DND-41 (cell line): ENCODE measurements around the gene FNDC10.

Experiments
- EZH2 ChIP-seq: IDR thresholded peaks from 3 replicates; pipeline ENCODE4 v1.6.1; 2012; ENCODE audit warnings: borderline replicate concordance, low read depth, mild to moderate bottlenecking, moderate library complexity, low read length, inconsistent platforms; ENCODE audit not compliant: severe bottlenecking
- TF ChIP-seq, protein P1 (sequence below): IDR thresholded peaks from 2 replicates; pipeline ENCODE4 v1.5.1; 2012; ENCODE audit warnings: borderline replicate concordance, low read length, moderate library complexity, mild to moderate bottlenecking; ENCODE audit not compliant: poor library complexity, severe bottlenecking; ENCODE audit errors: extremely low read depth

DNA sequence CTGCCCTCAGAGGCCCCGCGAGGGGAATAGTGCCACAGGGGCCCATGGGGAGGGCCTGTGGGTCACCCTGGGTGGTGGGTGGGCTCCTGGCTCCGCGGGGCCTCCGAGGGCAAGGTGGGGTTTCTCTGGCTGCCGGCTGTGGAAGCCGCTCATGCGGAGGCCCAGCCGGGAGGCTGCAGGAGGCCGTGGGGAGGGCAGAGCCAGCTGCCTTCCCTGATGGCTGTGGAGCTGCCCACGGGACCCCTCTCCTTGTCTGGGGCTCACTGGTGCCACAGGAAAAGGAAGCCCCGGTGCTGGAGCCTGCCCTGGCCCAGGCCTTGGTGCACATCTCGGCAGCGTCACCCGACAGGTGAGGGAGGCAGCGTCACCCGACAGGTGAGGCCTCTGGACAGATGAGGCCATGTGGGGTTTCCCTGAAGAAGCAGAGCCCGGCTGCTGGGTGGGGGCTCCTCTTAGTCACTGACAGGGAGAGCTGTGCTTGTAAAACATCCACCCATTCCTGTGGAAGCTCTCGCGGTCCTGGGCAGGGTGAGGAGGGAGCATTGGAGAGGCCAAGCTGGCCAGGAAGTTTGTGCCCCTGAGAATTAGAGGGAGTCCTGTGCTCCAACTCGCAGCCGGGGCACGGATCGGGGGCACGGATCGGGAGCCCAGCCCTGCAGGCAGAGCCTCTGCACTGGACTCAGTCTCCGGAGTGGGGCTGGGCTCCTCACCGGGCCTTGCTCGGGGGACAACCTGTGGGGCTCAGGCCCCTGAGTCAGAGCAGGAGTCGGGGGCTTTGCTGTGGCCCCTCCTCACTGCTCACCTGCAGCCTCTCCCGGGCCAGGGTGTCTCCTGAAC is 21.5 kb upstream of the FNDC10 start:
- TF ChIP-seq, protein P1, sequence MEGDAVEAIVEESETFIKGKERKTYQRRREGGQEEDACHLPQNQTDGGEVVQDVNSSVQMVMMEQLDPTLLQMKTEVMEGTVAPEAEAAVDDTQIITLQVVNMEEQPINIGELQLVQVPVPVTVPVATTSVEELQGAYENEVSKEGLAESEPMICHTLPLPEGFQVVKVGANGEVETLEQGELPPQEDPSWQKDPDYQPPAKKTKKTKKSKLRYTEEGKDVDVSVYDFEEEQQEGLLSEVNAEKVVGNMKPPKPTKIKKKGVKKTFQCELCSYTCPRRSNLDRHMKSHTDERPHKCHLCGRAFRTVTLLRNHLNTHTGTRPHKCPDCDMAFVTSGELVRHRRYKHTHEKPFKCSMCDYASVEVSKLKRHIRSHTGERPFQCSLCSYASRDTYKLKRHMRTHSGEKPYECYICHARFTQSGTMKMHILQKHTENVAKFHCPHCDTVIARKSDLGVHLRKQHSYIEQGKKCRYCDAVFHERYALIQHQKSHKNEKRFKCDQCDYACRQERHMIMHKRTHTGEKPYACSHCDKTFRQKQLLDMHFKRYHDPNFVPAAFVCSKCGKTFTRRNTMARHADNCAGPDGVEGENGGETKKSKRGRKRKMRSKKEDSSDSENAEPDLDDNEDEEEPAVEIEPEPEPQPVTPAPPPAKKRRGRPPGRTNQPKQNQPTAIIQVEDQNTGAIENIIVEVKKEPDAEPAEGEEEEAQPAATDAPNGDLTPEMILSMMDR: no peak
- no peak for TF ChIP-seq EZH2
